CD4-positive, alpha-beta memory T cell (primary cell): ENCODE measurements around the gene SYCP1. TPM values are rescaled to one million over a fixed set of nuclear protein-coding genes. Genes with fewer than 3 reads are reported as not detected.
A peak's percentile ranks its signal among the peaks of the same experiment; 100 is the strongest.
"Not testable (repeated sequence)": the region's sequence is repeated elsewhere in the genome, so short reads cannot be mapped to it uniquely, and the experiment has no call there.

Source experiments
- CTCF ChIA-PET: fragments of 350-600 bp; sonication (Branson Sonifier 250); formaldehyde crosslinking; loops from one replicate; lab custom pipeline; 2021; ENCODE audit warnings: inconsistent platforms; ENCODE audit not compliant: partially characterized antibody; lab: Charles Lee
- POLR2A ChIA-PET: fragments of 350-600 bp; sonication (Branson Sonifier 250); formaldehyde crosslinking; loops from one replicate; lab custom pipeline; 2021; ENCODE audit not compliant: partially characterized antibody; lab: Charles Lee
- DNase-seq, 5 donors: peaks; one replicate each; pipeline versions ENCODE4 v3.0.0 to v3.0.0-alpha.2; 2020 to 2022; ENCODE audit warnings: mixed read lengths in 1 of 5
- H3K27ac ChIP-seq: one replicate; pipeline ENCODE4 v1.7.0; 2013; ENCODE audit warnings: low read depth, low read length
- H3K27me3 ChIP-seq: 2 replicates; pipeline ENCODE4 v1.7.0; 2013; ENCODE audit warnings: mild to moderate bottlenecking, low read length, moderate library complexity; ENCODE audit not compliant: insufficient read depth
- H3K36me3 ChIP-seq: 2 replicates; pipeline ENCODE4 v1.7.0; 2013; ENCODE audit warnings: mild to moderate bottlenecking, low read length, moderate library complexity; ENCODE audit not compliant: insufficient read depth
- H3K4me1 ChIP-seq: 2 replicates; pipeline ENCODE4 v1.7.0; 2013; ENCODE audit warnings: mild to moderate bottlenecking, low read length, moderate library complexity; ENCODE audit not compliant: insufficient read depth
- H3K4me3 ChIP-seq, 2 donors: one replicate each; pipeline ENCODE4 v1.7.0; 2013; ENCODE audit warnings: low read length in 2 of 2, mild to moderate bottlenecking in 1 of 2
- H3K9me3 ChIP-seq, 2 donors: one replicate each; pipeline ENCODE4 v1.7.0; 2013; ENCODE audit warnings: low read length in 2 of 2, control low read depth in 1 of 2; ENCODE audit not compliant: control insufficient read depth in 1 of 2
- H3K27ac Mint-ChIP-seq, 7 donors: one replicate each; pipeline ENCODE4 v1.8.0; 2020 to 2021; ENCODE audit warnings: mixed read lengths in 7 of 7, mild to moderate bottlenecking in 6 of 7, inconsistent platforms in 3 of 7, moderate library complexity in 3 of 7
- H3K27me3 Mint-ChIP-seq, 2 donors: one replicate each; pipeline ENCODE4 v1.8.0; 2020 to 2021; ENCODE audit warnings: mixed read lengths in 2 of 2
- H3K36me3 Mint-ChIP-seq, 2 donors: one replicate each; pipeline ENCODE4 v1.8.0; 2020 to 2021; ENCODE audit warnings: mixed read lengths in 2 of 2, inconsistent platforms in 1 of 2, mild to moderate bottlenecking in 1 of 2
- H3K4me1 Mint-ChIP-seq, 4 donors: one replicate each; pipeline ENCODE4 v1.8.0; 2020 to 2021; ENCODE audit warnings: mixed read lengths in 4 of 4, mild to moderate bottlenecking in 1 of 4
- H3K4me3 Mint-ChIP-seq, 8 donors: one replicate each; pipeline ENCODE4 v1.8.0; 2020 to 2021; ENCODE audit warnings: mixed read lengths in 8 of 8, mild to moderate bottlenecking in 7 of 8, moderate library complexity in 6 of 8, inconsistent platforms in 3 of 8
- H3K9me3 Mint-ChIP-seq, 8 donors: one replicate each; pipeline ENCODE4 v1.8.0; 2020 to 2021; ENCODE audit warnings: mixed read lengths in 8 of 8, mild to moderate bottlenecking in 5 of 8, inconsistent platforms in 3 of 8, moderate library complexity in 1 of 8
- intact Hi-C: fragments of 100-400 bp; cut with micrococcal nuclease; formaldehyde crosslinking; loops from one replicate; pipeline ENCODE4 v1.15.1; 2023
- polyA plus RNA-seq, 2 donors: library from polyadenylated mRNA; unstranded; fragments of 300-500 nt; fragmentation: Illumina TruSeq; gene quantifications; one replicate each; pipeline ENCODE4 v1.2.3, GENCODE V29; 2021
- total RNA-seq, 2 experiments: library from RNA; stranded (reverse); gene quantifications; one replicate each; pipeline ENCODE4 v1.2.3, GENCODE V29; 2021

Gene SYCP1
- total RNA-seq (not detected), polyA plus RNA-seq (not detected)

- intact Hi-C loops = no loop called here
- peaks cover 6% of the 10 kb centered on the region for H3K4me1 ChIP-seq
- H3K9me3 Mint-ChIP-seq = peaks cover 0 to 6% (median 0%) of the 10 kb centered on the region in 8 donors
- DNase-seq = no peak
- no peak within 1 kb of the TSS for H3K27ac ChIP-seq
- no peaks in the 10 kb centered on the region for H3K36me3 ChIP-seq
- H3K27me3 ChIP-seq = peaks cover 9% of the 10 kb centered on the region
- ChIA-PET POLR2A (no interaction called here), CTCF (no interaction called here)
- no peak within 1 kb of the TSS for H3K4me3 ChIP-seq
- H3K4me1 Mint-ChIP-seq = peaks cover 4 to 10% (median 6%) of the 10 kb centered on the region in 4 donors
- H3K9me3 ChIP-seq = no peaks in the 10 kb centered on the region
- no peak within 1 kb of the TSS for H3K27ac Mint-ChIP-seq
- H3K36me3 Mint-ChIP-seq = no peaks in the 10 kb centered on the region
- H3K27me3 Mint-ChIP-seq = peaks cover 30 to 32% of the 10 kb centered on the region in 2 donors
- peak within 1 kb of the TSS; percentile 17 to 81 (median 61) for H3K4me3 Mint-ChIP-seq
Measured at GRCh38 chr1:114854693-114855320, at the start of gene SYCP1. TSS of gene SYCP1 (plus strand) at chr1:114854863. CDS start at chr1:114855465, 602 bp downstream.

GRCh38 chr1:114819869-114820268, 34.8 kb upstream of the SYCP1 start:
- DNase-seq = no peak

GRCh38 chr1:114820392-114820791, 34.3 kb upstream of the SYCP1 start:
- ChIA-PET CTCF (interaction anchor here (1.2 kb wide), 1 partner anchor 292 kb away, joined by 3 read pairs; no protein-coding TSS in a partner anchor), POLR2A (no interaction called here)
- Histone ChIP-seq H3K4me1 (no peaks in the 10 kb centered on the region), H3K27me3 (no peaks in the 10 kb centered on the region), H3K9me3 (no peaks in the 10 kb centered on the region), H3K4me3 (no peak overlapping the region), H3K27ac (no peak overlapping the region), H3K36me3 (no peaks in the 10 kb centered on the region)
- H3K4me3 Mint-ChIP-seq = no peak overlapping the region
- intact Hi-C loops = no loop called here
- peaks cover 6 to 18% of the 10 kb centered on the region in 2 donors for H3K27me3 Mint-ChIP-seq
- no peak overlapping the region for H3K27ac Mint-ChIP-seq
- H3K9me3 Mint-ChIP-seq = peaks cover 8 to 44% (median 28%) of the 10 kb centered on the region in 8 donors
- H3K36me3 Mint-ChIP-seq = peaks cover 0 to 3% of the 10 kb centered on the region in 2 donors
- no peak for DNase-seq
- H3K4me1 Mint-ChIP-seq = no peaks in the 10 kb centered on the region

More at GRCh38 chr1:114819869-114820268, 34.8 kb upstream of the SYCP1 start:
- peaks cover 2 to 16% of the 10 kb centered on the region in 2 donors for H3K27me3 Mint-ChIP-seq
- H3K9me3 Mint-ChIP-seq = peaks cover 8 to 39% (median 26%) of the 10 kb centered on the region in 8 donors
- no peak overlapping the region for H3K27ac Mint-ChIP-seq
- no peaks in the 10 kb centered on the region for H3K4me1 ChIP-seq
- ChIA-PET POLR2A (no interaction called here), CTCF (no interaction called here)
- H3K4me1 Mint-ChIP-seq = no peaks in the 10 kb centered on the region
- H3K4me3 ChIP-seq = no peak overlapping the region
- no peaks in the 10 kb centered on the region for H3K9me3 ChIP-seq
- peaks cover 0 to 3% of the 10 kb centered on the region in 2 donors for H3K36me3 Mint-ChIP-seq
- H3K27me3 ChIP-seq = no peaks in the 10 kb centered on the region
- H3K4me3 Mint-ChIP-seq = no peak overlapping the region
- intact Hi-C loops = no loop called here
- H3K36me3 ChIP-seq = no peaks in the 10 kb centered on the region
- H3K27ac ChIP-seq = no peak overlapping the region

- no peaks in the 10 kb centered on the region for H3K36me3 ChIP-seq
- H3K9me3 Mint-ChIP-seq = peaks cover 8 to 54% (median 29%) of the 10 kb centered on the region in 8 donors
- H3K27ac ChIP-seq = no peak overlapping the region
- no peaks in the 10 kb centered on the region for H3K4me1 ChIP-seq
- ChIA-PET CTCF (no interaction called here), POLR2A (no interaction called here)
- no peaks in the 10 kb centered on the region for H3K4me1 Mint-ChIP-seq
- H3K27ac Mint-ChIP-seq = no peak overlapping the region
- H3K36me3 Mint-ChIP-seq = peaks cover 0 to 3% of the 10 kb centered on the region in 2 donors
- peaks cover 9 to 22% of the 10 kb centered on the region in 2 donors for H3K27me3 Mint-ChIP-seq
- no peaks in the 10 kb centered on the region for H3K9me3 ChIP-seq
- no peak overlapping the region for H3K4me3 Mint-ChIP-seq
- H3K27me3 ChIP-seq = no peaks in the 10 kb centered on the region
- no peak overlapping the region for H3K4me3 ChIP-seq
- intact Hi-C loops = no loop called here
- DNase-seq = no peak
Measured at GRCh38 chr1:114821978-114822377, 32.7 kb upstream of the SYCP1 start.

GRCh38 chr1:114828251-114828650, 26.4 kb upstream of the SYCP1 start:
- Histone ChIP-seq H3K36me3 (no peaks in the 10 kb centered on the region), H3K9me3 (no peaks in the 10 kb centered on the region), H3K4me1 (no peaks in the 10 kb centered on the region), H3K27me3 (no peaks in the 10 kb centered on the region), H3K4me3 (no peak overlapping the region), H3K27ac (no peak overlapping the region)
- Mint-ChIP-seq H3K9me3 (peaks cover under 1 to 27% (median 16%) of the 10 kb centered on the region in 8 donors), H3K36me3 (no peaks in the 10 kb centered on the region), H3K4me3 (no peak overlapping the region), H3K27ac (no peak overlapping the region), H3K4me1 (no peaks in the 10 kb centered on the region), H3K27me3 (peaks cover 10 to 12% of the 10 kb centered on the region in 2 donors)
- intact Hi-C loops = no loop called here
- DNase-seq = no peak
- POLR2A ChIA-PET = no interaction called here
- CTCF ChIA-PET = no interaction called here

- H3K27me3 ChIP-seq, H3K4me3 Mint-ChIP-seq, H3K36me3 Mint-ChIP-seq, intact Hi-C loops, DNase-seq, H3K4me1 ChIP-seq, H3K27ac ChIP-seq, POLR2A ChIA-PET, H3K4me1 Mint-ChIP-seq, H3K9me3 ChIP-seq, H3K36me3 ChIP-seq, H3K27ac Mint-ChIP-seq, H3K4me3 ChIP-seq, CTCF ChIA-PET: not testable (repeated sequence)
- H3K9me3 Mint-ChIP-seq = peaks cover 0 to 13% (median 3%) of the 10 kb centered on the region in 8 donors
- peaks cover 6 to 11% of the 10 kb centered on the region in 2 donors for H3K27me3 Mint-ChIP-seq
Measured at GRCh38 chr1:114830075-114830474, 24.6 kb upstream of the SYCP1 start.

GRCh38 chr1:114831276-114831994, 23.2 kb upstream of the SYCP1 start:
- H3K36me3 Mint-ChIP-seq = no peaks in the 10 kb centered on the region
- H3K27me3 Mint-ChIP-seq = peaks cover 1 to 11% of the 10 kb centered on the region in 2 donors
- no peaks in the 10 kb centered on the region for H3K4me1 Mint-ChIP-seq
- DNase-seq = no peak
- H3K9me3 ChIP-seq = no peaks in the 10 kb centered on the region
- H3K27ac Mint-ChIP-seq = no peak overlapping the region
- H3K9me3 Mint-ChIP-seq = peaks cover 0 to 5% (median 0%) of the 10 kb centered on the region in 8 donors
- H3K4me1 ChIP-seq = no peaks in the 10 kb centered on the region
- no peak overlapping the region for H3K4me3 ChIP-seq
- H3K36me3 ChIP-seq = no peaks in the 10 kb centered on the region
- no peak overlapping the region for H3K4me3 Mint-ChIP-seq
- ChIA-PET POLR2A (no interaction called here), CTCF (no interaction called here)
- intact Hi-C loops = no loop called here
- H3K27me3 ChIP-seq = no peaks in the 10 kb centered on the region
- no peak overlapping the region for H3K27ac ChIP-seq
